H1 (cell line): ENCODE results near the gene GP5. TPM values are rescaled to one million over a fixed set of nuclear protein-coding genes. Genes with fewer than 3 reads are reported as not detected.

Source experiments
- CTCF ChIA-PET: fragments of 300-600 bp; sonication (Branson Sonifier 250); formaldehyde crosslinking; loops from one replicate; lab custom pipeline; 2021; ENCODE audit not compliant: partially characterized antibody; lab: Charles Lee
- POLR2A ChIA-PET: fragments of 300-600 bp; sonication (Branson Sonifier 250); formaldehyde crosslinking; loops from one replicate; lab custom pipeline; 2021; ENCODE audit warnings: inconsistent platforms; ENCODE audit not compliant: partially characterized antibody; lab: Charles Lee
- DNase-seq, 2 experiments: peaks; one replicate each; pipeline versions ENCODE4 v3.0.0 to v3.0.0-alpha.2; 2010 to 2022; ENCODE audit warnings: low spot score in 2 of 2, low read depth in 1 of 2, mixed read lengths in 1 of 2
- FAIRE-seq: peaks from 2 replicates; lab custom pipeline; 2011; peaks lifted over from hg19 to GRCh38; lab: Jason Lieb, UNC
- H2AFZ ChIP-seq: 2 replicates; pipeline ENCODE4 v1.8.1; 2012; ENCODE audit warnings: low read length, inconsistent platforms
- H2AK5ac ChIP-seq: 2 replicates; pipeline ENCODE4 v1.6.1; 2013; ENCODE audit warnings: low read depth, low read length
- H2BK120ac ChIP-seq: replicated peaks from 2 replicates; pipeline ENCODE3; 2013; ENCODE audit warnings: low read depth, low read length, inconsistent platforms
- H2BK12ac ChIP-seq: 2 replicates; pipeline ENCODE4 v1.6.1; 2013; ENCODE audit warnings: low read depth, low read length
- H2BK15ac ChIP-seq: 2 replicates; pipeline ENCODE4 v1.6.1; 2013; ENCODE audit warnings: low read length
- H2BK20ac ChIP-seq: 2 replicates; pipeline ENCODE4 v1.6.1; 2013; ENCODE audit warnings: low read length
- H2BK5ac ChIP-seq: 2 replicates; pipeline ENCODE4 v1.6.1; 2013; ENCODE audit warnings: low read depth, low read length
- H3K14ac ChIP-seq: 2 replicates; pipeline ENCODE4 v1.6.1; 2013; ENCODE audit warnings: inconsistent platforms; ENCODE audit not compliant: insufficient read length
- H3K18ac ChIP-seq: 2 replicates; pipeline ENCODE4 v1.6.1; 2013; ENCODE audit warnings: low read length; ENCODE audit errors: extremely low read depth
- H3K23ac ChIP-seq: 2 replicates; pipeline ENCODE4 v1.6.1; 2013; ENCODE audit warnings: inconsistent platforms; ENCODE audit not compliant: insufficient read length
- H3K23me2 ChIP-seq: 2 replicates; pipeline ENCODE4 v1.6.1; 2013; ENCODE audit warnings: low read depth, low read length
- H3K27ac ChIP-seq: 2 replicates; pipeline ENCODE4 v1.6.1; 2011; ENCODE audit warnings: low read depth, low read length, inconsistent platforms
- H3K27me3 ChIP-seq, 4 experiments: replicated peaks in 1 of 4; 1 replicate in 1 of 4; 2 replicates in 3 of 4; pipeline versions ENCODE4 v1.6.1 to v1.8.1; 2011 to 2013; ENCODE audit warnings: low read length in 3 of 4, mild to moderate bottlenecking in 3 of 4, inconsistent platforms in 2 of 4, mixed read lengths in 2 of 4, moderate library complexity in 1 of 4; ENCODE audit not compliant: control insufficient read depth in 3 of 4, insufficient read depth in 3 of 4; ENCODE audit errors: extremely low read depth in 1 of 4
- H3K36me3 ChIP-seq, 4 experiments: 2 replicates each; pipeline versions ENCODE4 v1.6.1 to v1.8.1; 2011 to 2013; ENCODE audit warnings: mild to moderate bottlenecking in 4 of 4, low read length in 3 of 4, moderate library complexity in 2 of 4, control low read depth in 1 of 4, inconsistent platforms in 1 of 4; ENCODE audit not compliant: insufficient read depth in 4 of 4, control insufficient read depth in 2 of 4
- H3K4ac ChIP-seq: replicated peaks from 2 replicates; pipeline ENCODE3; 2013; ENCODE audit warnings: low read length, low read depth, mixed read lengths, inconsistent platforms; ENCODE audit not compliant: insufficient read length
- H3K4me1 ChIP-seq, 4 experiments: replicated peaks in 1 of 4; 1 replicate in 1 of 4; 2 replicates in 3 of 4; pipeline versions ENCODE4 v1.6.1 to v1.8.1; 2011 to 2013; ENCODE audit warnings: low read length in 3 of 4, inconsistent platforms in 2 of 4, mixed read lengths in 1 of 4; ENCODE audit not compliant: insufficient read depth in 4 of 4, control insufficient read depth in 3 of 4
- H3K4me2 ChIP-seq, 2 experiments: 2 replicates each; pipeline versions ENCODE4 v1.6.1 to v1.8.1; 2011 to 2013; ENCODE audit warnings: low read depth in 2 of 2, low read length in 2 of 2, control low read depth in 1 of 2, inconsistent platforms in 1 of 2, mild to moderate bottlenecking in 1 of 2; ENCODE audit not compliant: insufficient read depth in 1 of 2
- H3K4me3 ChIP-seq, 4 experiments: fragments of 200-600, 300-600 bp in 1 of 4; sonication (generic), shearing (Covaris generic), sonication (Bioruptor Twin) in 1 of 4; 2 replicates each; pipeline versions ENCODE4 v1.5.1 to v1.8.1; 2011 to 2016; ENCODE audit warnings: low read length in 4 of 4, low read depth in 3 of 4, control low read depth in 2 of 4, inconsistent platforms in 2 of 4, mild to moderate bottlenecking in 2 of 4, mixed read lengths in 1 of 4, moderate library complexity in 1 of 4; ENCODE audit not compliant: insufficient read depth in 2 of 4; ENCODE audit errors: extremely low read depth in 1 of 4
- H3K56ac ChIP-seq: replicated peaks from 2 replicates; pipeline ENCODE3; 2013; ENCODE audit warnings: low read depth, mild to moderate bottlenecking, mixed read lengths, low read length, inconsistent platforms; ENCODE audit not compliant: insufficient read length
- H3K79me1 ChIP-seq: 2 replicates; pipeline ENCODE4 v1.6.1; 2013; ENCODE audit warnings: low read depth, low read length, control low read depth
- H3K79me2 ChIP-seq, 2 experiments: 2 replicates each; pipeline versions ENCODE4 v1.6.1 to v1.8.1; 2012 to 2013; ENCODE audit warnings: low read length in 2 of 2, mild to moderate bottlenecking in 2 of 2, inconsistent platforms in 1 of 2; ENCODE audit not compliant: insufficient read depth in 2 of 2, control insufficient read depth in 1 of 2
- H3K9ac ChIP-seq, 4 experiments: replicated peaks in 1 of 4; 1 replicate in 1 of 4; 2 replicates in 3 of 4; pipeline versions ENCODE4 v1.6.1 to v1.8.1; 2011 to 2013; ENCODE audit warnings: low read depth in 3 of 4, low read length in 3 of 4, control low read depth in 2 of 4, mild to moderate bottlenecking in 2 of 4, moderate library complexity in 2 of 4, inconsistent platforms in 1 of 4; ENCODE audit errors: extremely low read depth in 1 of 4
- H3K9me3 ChIP-seq, 2 experiments: 2 replicates each; pipeline versions ENCODE4 v1.6.1 to v1.8.1; 2012 to 2013; ENCODE audit warnings: mild to moderate bottlenecking in 2 of 2, moderate library complexity in 2 of 2, control low read depth in 1 of 2, inconsistent platforms in 1 of 2, low read depth in 1 of 2, low read length in 1 of 2, mixed read lengths in 1 of 2; ENCODE audit not compliant: insufficient read depth in 2 of 2
- H4K20me1 ChIP-seq, 2 experiments: replicated peaks in 1 of 2; 2 replicates each; pipeline versions ENCODE3 to v1.8.1; 2011 to 2013; ENCODE audit warnings: inconsistent platforms in 2 of 2, low read length in 2 of 2, mild to moderate bottlenecking in 1 of 2; ENCODE audit not compliant: insufficient read depth in 2 of 2, control insufficient read depth in 1 of 2
- H4K5ac ChIP-seq: 2 replicates; pipeline ENCODE4 v1.6.1; 2013; ENCODE audit warnings: low read length, low read depth, mixed read lengths, inconsistent platforms; ENCODE audit not compliant: insufficient read length
- H4K8ac ChIP-seq: 2 replicates; pipeline ENCODE4 v1.8.0; 2013; ENCODE audit warnings: mild to moderate bottlenecking, moderate library complexity, low read length, inconsistent platforms; ENCODE audit not compliant: insufficient read depth; ENCODE audit errors: extremely low read depth
- H4K91ac ChIP-seq: replicated peaks from 2 replicates; pipeline ENCODE3; 2013; ENCODE audit warnings: low read length, mixed read lengths, inconsistent platforms; ENCODE audit not compliant: insufficient read length
- CHD2 ChIP-seq: IDR thresholded peaks from 2 replicates; pipeline ENCODE4 v1.6.1; 2012; ENCODE audit warnings: low read length, improper control_type of control experiment
- EP300 ChIP-seq, 2 experiments: IDR thresholded peaks; 1 replicate in 1 of 2; 2 replicates in 1 of 2; pipeline ENCODE4 v1.6.1; 2011 to 2012; ENCODE audit warnings: low read depth in 2 of 2, low read length in 2 of 2, mild to moderate bottlenecking in 2 of 2, borderline replicate concordance in 1 of 2, inconsistent platforms in 1 of 2, moderate library complexity in 1 of 2
- EZH2 ChIP-seq: fragments of 200-600 bp; sonication (generic); IDR thresholded peaks from 2 replicates; pipeline ENCODE4 v1.7.1; 2012; ENCODE audit warnings: low read depth, mild to moderate bottlenecking, moderate library complexity, low read length, inconsistent platforms; ENCODE audit not compliant: severe bottlenecking
- GABPA ChIP-seq: IDR thresholded peaks from 2 replicates; pipeline ENCODE4 v1.6.1; 2011; ENCODE audit warnings: mild to moderate bottlenecking, low read length, moderate library complexity, borderline replicate concordance; ENCODE audit not compliant: insufficient read depth
- GTF2F1 ChIP-seq: IDR thresholded peaks from 2 replicates; pipeline ENCODE4 v1.6.1; 2012; ENCODE audit warnings: low read depth, low read length, improper control_type of control experiment, borderline replicate concordance
- RAD21 ChIP-seq, 2 experiments: IDR thresholded peaks in 1 of 2; conservative IDR thresholded peaks in 1 of 2; 2 replicates each; pipeline ENCODE4 v1.6.1; 2011; ENCODE audit warnings: low read depth in 2 of 2, low read length in 2 of 2, improper control_type of control experiment in 1 of 2, inconsistent platforms in 1 of 2, mild to moderate bottlenecking in 1 of 2, moderate library complexity in 1 of 2
- RFX5 ChIP-seq: IDR thresholded peaks from 2 replicates; pipeline ENCODE4 v1.6.1; 2011; ENCODE audit warnings: low read depth, low read length, improper control_type of control experiment, borderline replicate concordance
- SRF ChIP-seq: IDR thresholded peaks from 2 replicates; pipeline ENCODE4 v1.6.1; 2011; ENCODE audit warnings: mild to moderate bottlenecking, low read depth, low read length, moderate library complexity
- TAF1 ChIP-seq: IDR thresholded peaks from 2 replicates; pipeline ENCODE4 v1.6.1; 2011; ENCODE audit warnings: mild to moderate bottlenecking, low read depth, low read length
- ZNF274 ChIP-seq: IDR thresholded peaks from 2 replicates; pipeline ENCODE4 v1.7.0; 2012; ENCODE audit warnings: low read length, borderline replicate concordance; ENCODE audit errors: extremely low read depth
- WGBS, 2 experiments: shearing (Covaris generic) in 1 of 2; methylation state at CpG; one replicate each; pipeline versions ENCODE4 v1.1.6 to v1.1.7; 2013 to 2015; ENCODE audit warnings: low lambda C conversion rate in 2 of 2, mixed read lengths in 2 of 2, inconsistent platforms in 1 of 2, low coverage in 1 of 2, missing lambda C conversion rate in 1 of 2; ENCODE audit not compliant: insufficient replicate concordance in 2 of 2, insufficient coverage in 1 of 2, insufficient read length in 1 of 2; ENCODE audit errors: extremely low coverage in 1 of 2, missing lambda C conversion rate in 1 of 2; 5-methylcytosine and 5-hydroxymethylcytosine counted together
- polyA plus RNA-seq, 7 experiments: library from polyadenylated mRNA; depleted of rRNA in 3 of 7; stranded (reverse) in 5 of 7; unstranded in 2 of 7; fragments of >200 nt in 5 of 7; fragments of 200-250 nt in 2 of 7; gene quantifications; 1 replicate in 5 of 7; 2 replicates in 1 of 7; 4 replicates in 1 of 7; pipeline versions ENCODE4 v1.2.1 to v1.2.3, GENCODE V29; 2011 to 2013; ENCODE audit warnings: missing spikeins in 2 of 7, mixed read lengths in 2 of 7
- total RNA-seq: library from RNA; stranded (reverse); fragmentation: NEBNext Ultra II Directional; extraction: Animal tissue kit (Norgen Biotek cat#: 25700); gene quantifications from 2 replicates; pipeline ENCODE4 v1.2.1, GENCODE V29; 2021

Gene GP5
- total and polyA plus RNA-seq, 2 of the 8 experiments (the other 6 are each of a cell fraction or from before 2014, with no cell fraction given) = 0.13 to 0.14 TPM

GRCh38 chr3:194379651-194380050, 19.4 kb downstream of the GP5 start:
- H3K9ac ChIP-seq = no peak overlapping the region; a peak in 1 of 7 replicates
- H3K79me1 ChIP-seq = no peaks in the 10 kb centered on the region
- FAIRE-seq = peak; percentile 79
- no peak overlapping the region for H2AFZ ChIP-seq
- peaks cover 0 to 22% (median 10%) of the 10 kb centered on the region in 4 experiments; a peak in 6 of 7 replicates for H3K4me1 ChIP-seq
- H3K9me3 ChIP-seq = no peaks in the 10 kb centered on the region
- H3K4me2 ChIP-seq = no peak overlapping the region
- 92% methylated on average over 9 of the region's 9 CpGs; no CpG with 5 or more reads in 1 of the 2 experiments for WGBS, 2 experiments
- H3K23ac ChIP-seq = no peak overlapping the region
- H3K4ac ChIP-seq = no peak overlapping the region
- POLR2A ChIA-PET = no interaction called here
- no peak overlapping the region for H3K4me3 ChIP-seq
- no peak overlapping the region for H2BK20ac ChIP-seq
- no peak for TF ChIP-seq RFX5
- no peak for TF ChIP-seq EZH2
- no peak for TF ChIP-seq GTF2F1
- TF ChIP-seq SRF = no peak
- no peak for TF ChIP-seq ZNF274
- no peak for TF ChIP-seq TAF1
- no peak for TF ChIP-seq RAD21 (IDR thresholded peaks at IDR 0.05 in 1 of 2, conservative IDR thresholded peaks at IDR 0.05 in 1 of 2; ENCODE audit: low read depth in 2 of 2, low read length in 2 of 2)
- no peak for TF ChIP-seq GABPA
- TF ChIP-seq EP300 (IDR thresholded peaks at IDR 0.05; ENCODE audit: borderline replicate concordance in 1 of 2, low read depth in 2 of 2, low read length in 2 of 2) = no peak
- TF ChIP-seq CHD2 = no peak
- H4K20me1 ChIP-seq = no peaks in the 10 kb centered on the region
- H3K36me3 ChIP-seq = no peaks in the 10 kb centered on the region
- H4K8ac ChIP-seq = no peak overlapping the region
- H3K27me3 ChIP-seq = no peaks in the 10 kb centered on the region
- CTCF ChIA-PET = interaction anchor here (0.6 to 3.8 kb wide), 5 partner anchors 18 to 179 kb away, joined by 3 to 15 read pairs (median 7); no protein-coding TSS in a partner anchor
- no peaks in the 10 kb centered on the region for H3K23me2 ChIP-seq
- H3K79me2 ChIP-seq = no peaks in the 10 kb centered on the region
- H2AK5ac ChIP-seq = no peak overlapping the region
- no peak overlapping the region for H4K5ac ChIP-seq
- DNase-seq = no peak
- no peak overlapping the region for H4K91ac ChIP-seq
- H3K56ac ChIP-seq = no peak overlapping the region
- no peak overlapping the region for H3K27ac ChIP-seq
- no peak overlapping the region for H3K18ac ChIP-seq
- no peak overlapping the region for H2BK15ac ChIP-seq
- H3K14ac ChIP-seq = no peak overlapping the region
- H2BK5ac ChIP-seq = no peak overlapping the region
- no peak overlapping the region for H2BK12ac ChIP-seq
- no peak overlapping the region for H2BK120ac ChIP-seq
